Astrocyte (in vitro differentiated cells and primary cell): Measurements from ENCODE around the gene C1orf159. TPM values are rescaled to one million over a fixed set of nuclear protein-coding genes. Genes with fewer than 3 reads are reported as not detected.

Experiments
- DNase-seq: peaks from one replicate; pipeline ENCODE4 v3.0.0-alpha.2; 2010; ENCODE audit warnings: low read depth
- FAIRE-seq: peaks from 2 replicates; lab custom pipeline; 2011; peaks lifted over from hg19 to GRCh38; lab: Jason Lieb, UNC
- H2AFZ ChIP-seq: 2 replicates; pipeline ENCODE4 v1.6.0; 2012; ENCODE audit warnings: low read depth, low read length, inconsistent platforms
- H3K27ac ChIP-seq: 2 replicates; pipeline ENCODE4 v1.5.1; 2011; ENCODE audit warnings: low read depth, low read length, inconsistent platforms
- H3K27me3 ChIP-seq: 2 replicates; pipeline ENCODE4 v1.6.0; 2011; ENCODE audit warnings: low read length, inconsistent platforms; ENCODE audit not compliant: insufficient read depth
- H3K36me3 ChIP-seq: 2 replicates; pipeline ENCODE4 v1.5.1; 2011; ENCODE audit warnings: low read length, inconsistent platforms; ENCODE audit not compliant: insufficient read depth
- H3K4me1 ChIP-seq: 2 replicates; pipeline ENCODE4 v1.5.1; 2011; ENCODE audit warnings: low read length, inconsistent platforms; ENCODE audit not compliant: insufficient read depth
- H3K4me2 ChIP-seq: 2 replicates; pipeline ENCODE4 v1.6.0; 2012; ENCODE audit warnings: low read length, inconsistent platforms
- H3K4me3 ChIP-seq: 2 replicates; pipeline ENCODE4 v1.5.1; 2011; ENCODE audit warnings: low read depth, mild to moderate bottlenecking, low read length, inconsistent platforms; ENCODE audit not compliant: insufficient read depth
- H3K79me2 ChIP-seq: 2 replicates; pipeline ENCODE4 v1.6.0; 2012; ENCODE audit warnings: mild to moderate bottlenecking, low read length, inconsistent platforms; ENCODE audit not compliant: insufficient read depth
- H3K9ac ChIP-seq: 2 replicates; pipeline ENCODE4 v1.6.0; 2012; ENCODE audit warnings: mild to moderate bottlenecking, low read length, inconsistent platforms
- H3K9me3 ChIP-seq: 2 replicates; pipeline ENCODE4 v1.5.1; 2012; ENCODE audit warnings: low read depth, mild to moderate bottlenecking, low read length, inconsistent platforms; ENCODE audit not compliant: insufficient read depth
- H4K20me1 ChIP-seq: 2 replicates; pipeline ENCODE4 v1.6.0; 2012; ENCODE audit warnings: low read length, inconsistent platforms; ENCODE audit not compliant: insufficient read depth
- H3K27ac Mint-ChIP-seq: one replicate; pipeline ENCODE4 v1.8.0; 2021; ENCODE audit warnings: mild to moderate bottlenecking, mixed read lengths; ENCODE audit not compliant: unreplicated experiment
- H3K27me3 Mint-ChIP-seq: one replicate; pipeline ENCODE4 v1.8.0; 2021; ENCODE audit warnings: low read depth, mixed read lengths; ENCODE audit not compliant: unreplicated experiment
- H3K36me3 Mint-ChIP-seq: one replicate; pipeline ENCODE4 v1.8.0; 2021; ENCODE audit warnings: low read depth, mixed read lengths; ENCODE audit not compliant: unreplicated experiment
- H3K4me1 Mint-ChIP-seq: one replicate; pipeline ENCODE4 v1.8.0; 2021; ENCODE audit warnings: low read depth, mixed read lengths; ENCODE audit not compliant: unreplicated experiment
- H3K4me3 Mint-ChIP-seq: one replicate; pipeline ENCODE4 v1.8.0; 2021; ENCODE audit warnings: mild to moderate bottlenecking, moderate library complexity, mixed read lengths; ENCODE audit not compliant: unreplicated experiment
- H3K9me3 Mint-ChIP-seq: one replicate; pipeline ENCODE4 v1.8.0; 2021; ENCODE audit warnings: mild to moderate bottlenecking, mixed read lengths; ENCODE audit not compliant: unreplicated experiment
- CTCF ChIP-seq: IDR thresholded peaks from 2 replicates; pipeline ENCODE4 v1.5.1; 2011; ENCODE audit warnings: low read depth, mild to moderate bottlenecking, inconsistent platforms, low read length, moderate library complexity; ENCODE audit not compliant: insufficient read depth
- EZH2 ChIP-seq: IDR thresholded peaks from 2 replicates; pipeline ENCODE4 v1.6.1; 2012; ENCODE audit warnings: mild to moderate bottlenecking, low read length, inconsistent platforms; ENCODE audit not compliant: insufficient read depth
- total RNA-seq: library from RNA; stranded (reverse); gene quantifications from 2 replicates; pipeline ENCODE4 v1.2.1, GENCODE V29; 2021

C1orf159 gene
- total RNA-seq, 1 donor from 2014 or later: 13.9 TPM

GRCh38 chr1:1101503-1101902 is 14.4 kb downstream of the C1orf159 start:
- H3K4me1 Mint-ChIP-seq: peaks cover 1% of the 10 kb centered on the region
- no peaks in the 10 kb centered on the region for H3K27me3 ChIP-seq
- no peak overlapping the region for H3K4me3 Mint-ChIP-seq
- peaks cover 12% of the 10 kb centered on the region for H3K9me3 Mint-ChIP-seq
- TF ChIP-seq CTCF (no peak), EZH2 (no peak)
- H3K36me3 Mint-ChIP-seq: peaks cover 7% of the 10 kb centered on the region
- no peaks in the 10 kb centered on the region for H4K20me1 ChIP-seq
- FAIRE-seq (no peak), DNase-seq (no peak)
- H3K27ac ChIP-seq: no peak overlapping the region
- no peak overlapping the region for H3K4me2 ChIP-seq
- H3K27ac Mint-ChIP-seq: no peak overlapping the region
- H3K36me3 ChIP-seq: no peaks in the 10 kb centered on the region
- no peaks in the 10 kb centered on the region for H3K4me1 ChIP-seq
- H3K4me3 ChIP-seq: no peak overlapping the region
- H3K9me3 ChIP-seq: no peaks in the 10 kb centered on the region
- no peaks in the 10 kb centered on the region for H3K27me3 Mint-ChIP-seq
- no peak overlapping the region for H3K9ac ChIP-seq
- H2AFZ ChIP-seq: no peak overlapping the region
- peaks cover 14% of the 10 kb centered on the region for H3K79me2 ChIP-seq

GRCh38 chr1:1100296-1100695 is 15.6 kb downstream of the C1orf159 start:
- no peaks in the 10 kb centered on the region for H3K9me3 ChIP-seq
- Mint-ChIP-seq H3K4me1 (peaks cover 1% of the 10 kb centered on the region), H3K9me3 (peaks cover 10% of the 10 kb centered on the region), H3K27me3 (no peaks in the 10 kb centered on the region), H3K27ac (no peak overlapping the region), H3K4me3 (no peak overlapping the region), H3K36me3 (peaks cover 7% of the 10 kb centered on the region)
- TF ChIP-seq EZH2 (no peak), CTCF (no peak)
- H3K4me3 ChIP-seq: no peak overlapping the region
- H3K36me3 ChIP-seq: no peaks in the 10 kb centered on the region
- H2AFZ ChIP-seq: no peak overlapping the region
- H3K79me2 ChIP-seq: peaks cover 6% of the 10 kb centered on the region
- H4K20me1 ChIP-seq: no peaks in the 10 kb centered on the region
- no peak overlapping the region for H3K27ac ChIP-seq
- no peak for DNase-seq
- H3K27me3 ChIP-seq: no peaks in the 10 kb centered on the region
- no peak overlapping the region for H3K9ac ChIP-seq
- FAIRE-seq: no peak
- no peak overlapping the region for H3K4me2 ChIP-seq
- no peaks in the 10 kb centered on the region for H3K4me1 ChIP-seq

GRCh38 chr1:1099506-1100183 is 16.2 kb downstream of the C1orf159 start:
- Histone ChIP-seq H3K79me2 (peaks cover 5% of the 10 kb centered on the region), H4K20me1 (no peaks in the 10 kb centered on the region), H3K27ac (no peak overlapping the region), H3K4me3 (no peak overlapping the region), H3K36me3 (no peaks in the 10 kb centered on the region), H3K4me1 (no peaks in the 10 kb centered on the region), H3K9ac (no peak overlapping the region), H2AFZ (no peak overlapping the region), H3K4me2 (no peak overlapping the region), H3K27me3 (no peaks in the 10 kb centered on the region), H3K9me3 (no peaks in the 10 kb centered on the region)
- no peaks in the 10 kb centered on the region for H3K4me1 Mint-ChIP-seq
- TF ChIP-seq CTCF (no peak), EZH2 (no peak)
- no peak overlapping the region for H3K4me3 Mint-ChIP-seq
- FAIRE-seq: no peak
- peaks cover 10% of the 10 kb centered on the region for H3K9me3 Mint-ChIP-seq
- no peak overlapping the region for H3K27ac Mint-ChIP-seq
- H3K36me3 Mint-ChIP-seq: peaks cover 7% of the 10 kb centered on the region
- no peaks in the 10 kb centered on the region for H3K27me3 Mint-ChIP-seq
- DNase-seq: no peak
